Stimulated activated naive CD4-positive, alpha-beta T cell (primary cell): ENCODE data around the gene SRSF8.

Experiments used
- DNase-seq, 6 experiments: peaks; one replicate each; lab custom pipeline; 2025; lab: John Stamatoyannopoulos, UW

The SRSF8 gene

DNA sequence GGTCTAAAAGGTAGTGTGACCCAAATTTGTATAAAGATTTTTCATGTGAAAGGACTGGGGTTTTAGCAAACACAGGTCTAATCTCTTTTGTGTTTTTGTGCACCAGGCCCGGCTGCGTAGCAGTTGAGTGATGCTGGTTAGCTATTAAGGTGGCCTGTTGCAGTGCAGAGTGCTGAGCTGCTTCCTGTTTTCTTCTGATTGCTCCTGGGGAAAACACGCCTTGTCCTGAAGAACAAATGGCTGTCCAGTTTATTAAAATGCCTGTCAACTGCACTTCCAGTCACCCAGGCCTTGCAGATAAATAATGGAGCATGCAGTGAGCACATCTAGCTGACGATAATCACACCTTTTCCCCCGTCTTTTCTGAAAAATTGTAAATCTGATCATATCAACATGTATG, 1.8 kb downstream of the SRSF8 start:
- DNase-seq, result peak in 5 of 6 experiments; percentile 50 to 74 (median 63)

- DNase-seq, result no peak
Measured at GRCh38 chr11:95070471-95070870, 3.8 kb downstream of the SRSF8 start.

GRCh38 chr11:95072948-95073347, 6.2 kb downstream of the SRSF8 start:
- no peak for DNase-seq

DNA sequence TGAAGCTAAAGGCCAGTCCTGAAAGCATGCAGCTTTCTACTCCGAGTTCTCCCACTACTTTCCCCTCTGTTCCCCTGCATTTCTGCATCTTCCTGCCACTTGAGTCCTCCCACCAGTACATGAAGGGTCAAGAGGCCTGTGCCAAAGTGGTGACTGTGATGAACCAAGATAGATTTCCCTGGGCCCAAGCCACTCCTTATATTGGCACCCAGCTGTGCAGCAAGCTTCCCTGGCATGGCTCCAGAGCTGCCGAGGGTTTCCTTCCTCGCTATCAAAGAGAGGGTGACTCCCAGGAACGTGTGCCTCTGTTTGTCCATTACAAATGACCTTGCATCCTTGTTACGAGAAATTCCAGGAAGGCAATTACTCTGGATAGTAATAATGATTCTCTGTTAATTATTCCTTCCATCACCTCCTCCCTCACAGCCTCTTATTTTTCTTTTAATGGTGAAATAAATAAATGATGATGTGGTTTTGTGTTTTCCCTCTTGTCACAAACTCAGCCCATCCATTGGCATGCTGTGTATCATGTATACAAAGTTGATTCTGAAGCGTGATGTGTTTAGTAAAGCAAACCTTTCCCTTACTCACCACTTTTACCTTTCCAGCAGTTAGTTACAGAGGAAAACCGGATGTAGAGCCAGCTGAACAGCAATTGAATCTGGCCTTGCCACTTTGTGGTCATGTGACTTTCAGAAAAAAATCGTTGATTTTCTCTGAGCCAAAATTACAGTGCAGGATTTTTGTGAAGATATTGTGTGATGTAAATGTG, 8.3 kb downstream of the SRSF8 start:
- no peak for DNase-seq

GRCh38 chr11:95076416-95076815, 9.7 kb downstream of the SRSF8 start:
- DNase-seq, result no peak

- DNase-seq, result no peak
Measured at GRCh38 chr11:95076981-95077380, 10.3 kb downstream of the SRSF8 start.

DNA sequence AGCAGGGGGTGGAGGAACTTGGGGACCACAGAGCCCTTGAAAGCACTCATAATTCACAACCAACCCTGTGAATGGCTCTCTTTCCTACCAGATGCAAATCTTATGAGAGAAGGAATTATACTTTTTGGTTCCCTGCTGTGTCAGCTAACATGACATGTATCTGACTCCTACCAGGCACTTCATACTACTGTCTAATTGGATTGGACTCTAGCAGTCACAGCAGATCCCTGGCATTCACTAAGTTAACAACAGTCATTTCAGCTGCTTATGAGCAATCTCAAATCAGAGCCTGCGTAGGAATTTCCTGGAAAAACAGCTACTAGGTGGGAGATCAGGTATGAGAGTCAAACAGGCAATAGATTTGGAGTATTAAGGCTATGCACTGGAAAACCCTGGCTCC, 11.8 kb downstream of the SRSF8 start:
- no peak for DNase-seq

DNA sequence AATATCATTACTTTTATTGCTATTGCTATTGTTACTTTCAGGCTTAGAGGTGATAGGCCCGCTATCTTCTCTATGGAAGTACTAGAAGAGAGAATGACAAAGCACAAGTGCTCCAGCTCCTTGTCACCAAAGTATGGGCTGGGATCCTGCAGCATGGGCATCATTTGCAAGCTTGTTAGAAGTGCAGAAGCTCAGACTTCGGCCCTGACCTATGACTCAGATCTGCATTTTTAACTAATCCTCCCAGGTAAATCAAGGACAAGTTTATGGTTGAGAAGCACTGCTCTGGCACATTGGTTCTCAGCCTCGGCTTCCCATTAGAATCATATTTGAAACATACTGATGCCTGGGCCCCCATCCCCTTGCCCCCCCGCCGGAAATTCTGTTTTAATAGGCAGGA, 14.3 kb downstream of the SRSF8 start:
- no peak for DNase-seq

DNA sequence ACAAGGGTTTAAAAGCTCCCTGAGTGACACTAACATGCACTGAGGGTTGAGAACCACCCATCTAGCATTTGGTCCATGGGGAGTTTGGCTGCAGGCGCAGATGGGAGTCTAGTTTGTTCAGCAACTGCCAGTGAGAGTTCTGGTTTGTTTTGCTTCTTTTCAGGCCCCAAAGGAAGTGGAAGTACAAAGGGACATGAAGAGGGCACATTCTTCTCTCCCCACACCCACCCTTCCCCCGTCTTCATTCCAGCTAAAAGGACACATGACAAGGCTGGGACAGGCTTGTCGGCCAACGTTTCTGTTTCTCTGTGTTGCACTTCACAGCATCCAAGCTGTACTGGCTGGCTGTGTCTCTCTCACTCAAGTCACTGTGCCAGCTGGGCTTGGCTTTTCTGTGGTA, 14.7 kb downstream of the SRSF8 start:
- no peak for DNase-seq

DNA sequence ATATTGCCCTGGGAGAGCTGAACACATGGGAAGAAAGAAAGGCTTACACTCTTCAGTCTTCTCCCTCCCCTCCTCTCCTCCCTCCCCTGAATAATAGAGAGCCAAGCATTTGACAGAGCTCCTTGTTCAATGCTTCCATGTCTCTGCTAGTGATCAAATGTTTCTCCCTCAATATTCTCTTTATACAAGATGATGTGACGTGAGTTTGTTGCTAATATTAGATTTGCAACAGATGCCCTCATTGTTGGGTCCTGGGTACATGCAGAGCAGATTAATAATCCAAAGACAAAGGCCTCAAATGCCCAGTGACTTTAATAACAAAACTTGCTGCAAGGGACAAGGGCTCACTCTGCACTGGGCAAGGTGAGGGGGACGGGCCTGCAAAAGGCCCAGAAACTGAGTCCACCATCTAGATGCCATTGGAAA, 15.9 kb downstream of the SRSF8 start:
- no peak for DNase-seq

DNA sequence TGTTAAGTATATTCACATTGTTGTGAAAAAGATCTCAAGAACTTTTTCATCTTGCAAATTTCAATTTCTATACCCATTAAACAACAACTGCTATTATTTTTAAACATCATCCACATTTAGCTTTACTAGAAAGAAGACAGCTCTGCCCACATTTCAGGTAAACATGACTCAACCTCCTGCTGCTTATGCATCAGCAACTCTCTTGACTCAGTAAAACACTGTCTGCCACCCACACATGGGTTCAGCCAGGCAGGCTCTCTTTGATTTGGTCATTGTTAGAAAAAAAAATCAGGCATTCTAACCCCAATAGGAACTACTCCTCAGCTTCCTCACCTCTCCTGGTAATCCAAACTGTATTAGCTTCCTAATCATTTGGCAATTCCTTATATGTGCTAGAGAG, 17.8 kb downstream of the SRSF8 start:
- no peak for DNase-seq

DNA sequence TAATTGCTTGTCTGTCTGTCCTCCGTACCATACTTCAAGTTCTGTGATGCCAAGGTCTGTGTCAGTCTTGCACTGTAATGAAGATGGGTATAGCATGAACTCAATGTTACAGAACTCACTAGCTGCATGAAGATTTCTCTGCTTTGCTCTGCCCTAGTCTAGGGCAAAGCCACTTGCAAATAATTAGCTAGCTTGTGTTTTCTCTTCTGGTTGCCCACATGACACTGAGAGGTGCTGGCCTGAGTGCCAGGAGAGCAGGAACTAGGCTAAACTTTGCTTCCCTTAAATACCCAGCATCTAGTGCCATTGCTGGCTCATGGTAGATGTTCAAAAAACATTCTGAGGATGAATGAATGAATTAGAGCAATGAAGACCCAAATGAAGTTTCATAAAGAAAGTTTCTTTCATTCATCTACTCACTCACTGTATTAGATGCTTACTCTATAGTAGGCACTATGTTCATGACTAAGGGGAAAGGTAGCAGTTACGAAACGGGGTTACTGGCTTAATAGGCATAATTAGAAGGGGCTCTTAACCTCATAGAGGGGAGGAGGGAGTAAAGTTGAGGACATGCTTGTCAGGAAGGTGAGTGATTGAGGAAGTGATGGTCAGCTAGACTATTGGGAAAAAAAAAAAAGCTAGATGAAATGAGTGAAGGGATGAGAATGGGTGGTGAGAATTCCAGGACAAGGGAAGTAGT, 18.5 kb downstream of the SRSF8 start:
- no peak for DNase-seq

GRCh38 chr11:95086151-95086550, 19.4 kb downstream of the SRSF8 start:
- no peak for DNase-seq

DNA sequence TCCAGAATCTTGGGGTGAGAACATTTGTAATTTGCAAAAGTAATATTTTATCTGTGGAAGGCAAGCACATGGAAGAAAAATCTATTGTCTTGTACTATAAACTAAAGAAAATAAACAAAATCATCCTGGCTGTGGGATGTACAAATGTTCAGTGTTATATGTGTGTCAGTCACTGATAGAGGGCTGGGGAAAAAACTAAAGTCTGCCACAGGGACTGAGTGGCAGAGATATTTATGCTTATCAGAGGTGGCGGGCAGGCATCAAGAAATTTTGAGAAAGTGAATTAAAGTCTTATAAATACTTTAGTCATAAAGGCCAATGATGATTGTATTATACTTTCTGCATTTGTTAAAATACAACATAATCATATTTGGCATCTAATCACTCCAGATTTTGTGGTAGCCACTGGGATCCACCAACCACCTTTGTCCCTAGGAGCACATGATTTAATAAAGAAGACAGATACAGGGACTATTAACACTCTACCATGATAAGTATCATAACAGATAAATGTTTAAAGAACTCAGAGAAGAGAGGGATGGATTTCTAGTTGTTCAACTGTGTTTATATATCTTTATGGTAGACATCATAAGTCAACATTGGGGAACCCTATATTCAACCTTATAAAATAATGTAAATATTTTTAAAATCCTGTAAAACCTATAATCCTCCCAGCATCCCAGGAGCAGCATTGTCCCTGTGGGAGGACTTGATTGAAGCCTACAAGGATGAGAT, 20.3 kb downstream of the SRSF8 start:
- DNase-seq, result no peak

DNA sequence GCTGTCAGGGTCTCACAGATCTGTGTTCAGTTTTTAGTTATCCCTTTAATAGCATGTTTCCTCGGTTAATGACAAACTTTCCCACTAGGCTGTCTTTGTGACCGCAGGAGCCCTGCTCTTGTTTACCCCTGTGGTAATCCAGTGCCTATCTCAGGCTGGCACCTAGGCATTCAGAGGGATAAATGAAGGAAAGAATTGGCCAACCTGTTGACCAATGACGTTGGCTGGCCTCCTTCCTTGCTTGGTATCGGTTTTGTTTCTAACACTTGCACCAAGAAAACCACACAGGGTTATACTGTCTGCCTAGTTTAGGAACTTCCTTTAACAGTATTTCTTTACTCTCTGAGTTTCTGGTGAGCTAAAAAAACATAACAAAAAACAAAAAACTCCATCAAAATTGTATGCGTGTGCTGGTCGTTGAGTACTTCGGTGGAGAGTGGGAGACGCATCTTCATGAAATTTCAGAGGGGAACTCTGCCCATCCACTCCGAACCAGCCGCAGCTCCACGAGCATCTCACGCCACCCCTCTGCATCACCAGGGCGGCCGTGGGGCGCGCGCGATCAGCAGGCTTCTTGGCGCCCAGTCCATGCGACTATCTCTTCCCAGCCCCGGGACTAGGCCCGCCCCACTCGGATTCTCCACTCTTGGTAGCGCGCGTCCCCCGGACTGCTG, 22.4 kb downstream of the SRSF8 start:
- DNase-seq, result peak in 2 of 6 experiments; percentile 80 to 93

GRCh38 chr11:95089620-95090542, 23.2 kb downstream of the SRSF8 start, which contains the start of gene ENDOD1:
TSS of gene ENDOD1 (plus strand) at chr11:95089846. CDS start at chr11:95089928, 82 bp downstream.
- DNase-seq, result peak; percentile 69 to 94 (median 82)

DNA sequence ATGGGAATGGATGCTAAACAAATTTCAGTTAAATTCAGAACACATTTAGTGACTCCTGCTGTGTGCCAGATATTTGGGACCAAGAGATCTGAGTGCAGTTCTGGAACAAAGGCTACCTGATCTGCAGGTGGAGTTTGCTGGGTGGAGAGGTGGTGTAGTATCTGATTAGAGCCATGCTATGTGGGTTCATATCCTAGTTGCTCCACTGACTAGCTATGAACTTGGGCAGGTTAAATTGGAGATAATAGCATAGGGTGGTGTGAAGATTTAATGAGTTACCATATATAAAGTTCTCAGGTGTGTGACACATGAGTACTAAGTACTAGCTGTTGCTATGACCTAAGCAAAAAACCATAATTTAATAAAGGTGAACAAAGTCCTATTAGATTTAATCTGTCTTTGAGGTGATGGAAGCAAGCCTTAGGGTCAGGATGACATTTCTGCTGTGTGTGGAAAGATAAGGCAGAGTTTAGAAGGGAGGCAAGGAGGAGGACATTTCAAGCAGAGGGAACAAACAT, 25.0 kb downstream of the SRSF8 start:
- no peak for DNase-seq

- DNase-seq, result peak in 2 of 6 experiments; percentile 4 to 17
Measured at GRCh38 chr11:95092549-95093324, 26.0 kb downstream of the SRSF8 start.

DNA sequence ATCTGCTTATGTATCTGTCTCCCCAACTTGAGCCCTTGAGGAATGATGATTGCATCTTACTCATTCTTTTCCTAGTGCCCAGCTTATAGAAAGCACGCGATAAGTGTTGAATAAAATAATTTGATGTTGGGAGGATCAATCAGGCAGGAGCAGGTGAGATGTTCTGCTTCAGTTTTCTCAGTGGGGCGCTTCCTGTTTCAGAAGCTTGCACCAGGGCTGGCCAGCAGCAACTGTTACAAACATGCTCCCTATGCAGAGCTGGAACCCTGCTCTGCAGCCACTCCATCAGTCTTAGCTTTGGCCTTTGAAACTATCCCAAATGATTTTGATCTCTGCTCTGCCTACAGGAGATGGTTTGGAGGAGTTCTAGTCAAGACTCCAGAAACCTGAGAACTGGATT, 26.8 kb downstream of the SRSF8 start:
- no peak for DNase-seq
